ENCODE measurements around the gene OR2K2.

GRCh38 chr9:111352545-111352944, 22.5 kb upstream of the OR2K2 start:
- no peak for TF ChIP-seq POLR2AphosphoS5 (IDR thresholded peaks at IDR 0.05; ENCODE audit: low read depth, low read length)
- no peak for TF ChIP-seq SIN3A (IDR thresholded peaks at IDR 0.05; ENCODE audit: borderline replicate concordance, insufficient read depth, low read length)
- no peak for TF ChIP-seq TAF1 (IDR thresholded peaks at IDR 0.05; ENCODE audit: borderline replicate concordance, insufficient read depth, low read length)
- TF ChIP-seq REST (IDR thresholded peaks at IDR 0.05; ENCODE audit: insufficient read depth in 1 of 2, low read depth in 2 of 2, low read length in 2 of 2), result no peak
